ENCODE results near the gene IGSF9.

The IGSF9 gene

DNA sequence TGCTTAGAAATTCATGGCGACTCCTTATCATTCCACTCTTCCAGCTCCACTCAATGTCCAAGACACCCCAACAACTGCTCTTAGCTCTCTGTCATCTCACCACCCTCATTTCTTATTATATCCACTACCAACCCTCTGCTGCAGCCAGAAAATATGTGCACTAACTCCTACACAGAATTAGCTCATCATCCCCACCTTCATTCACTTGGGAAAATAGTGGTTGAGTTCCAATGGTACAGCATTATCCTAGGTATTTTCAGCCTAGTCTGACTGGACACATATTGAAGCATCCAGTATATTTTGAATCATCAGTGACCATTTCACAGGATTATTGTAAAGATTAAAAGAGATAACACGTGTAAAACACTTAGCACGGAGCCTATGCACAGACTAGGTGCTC is 66.3 kb downstream of the IGSF9 start:
- Histone ChIP-seq H3K9me2 (replicated peaks; ENCODE audit: insufficient read depth, low read length) (no peaks in the 10 kb centered on the region), H3K79me2 (ENCODE audit: low read length) (no peaks in the 10 kb centered on the region), H2AFZ (ENCODE audit: low read length) (no peak overlapping the region), H3K9me3 (replicated peaks; ENCODE audit: insufficient read depth, low read length) (no peaks in the 10 kb centered on the region), H3K4me2 (ENCODE audit: low read depth, low read length) (no peak overlapping the region), H3F3A (ENCODE audit: insufficient read depth, low read length) (peaks cover 17% of the 10 kb centered on the region), H3K27me3 (replicated peaks; ENCODE audit: insufficient read depth, low read length) (no peaks in the 10 kb centered on the region), H3K27ac (ENCODE audit: low read length) (no peak overlapping the region), H4K20me1 (ENCODE audit: insufficient read depth, low read length) (no peaks in the 10 kb centered on the region), H3K36me3 (replicated peaks; ENCODE audit: insufficient read depth, low read length) (no peaks in the 10 kb centered on the region), H3K4me1 (ENCODE audit: low read length) (peaks cover 30% of the 10 kb centered on the region), H3K9ac (ENCODE audit: low read length) (no peak overlapping the region), H3K4me3 (ENCODE audit: low read length) (no peak overlapping the region)
- no peak for DNase-seq
- TF ChIP-seq EZH2 (optimal IDR thresholded peaks at IDR 0.05; ENCODE audit: low read depth, low read length), result no peak
- TF ChIP-seq EZH2phosphoT487 (IDR thresholded peaks at IDR 0.05; ENCODE audit: low read length), result no peak
- TF ChIP-seq, protein P1, sequence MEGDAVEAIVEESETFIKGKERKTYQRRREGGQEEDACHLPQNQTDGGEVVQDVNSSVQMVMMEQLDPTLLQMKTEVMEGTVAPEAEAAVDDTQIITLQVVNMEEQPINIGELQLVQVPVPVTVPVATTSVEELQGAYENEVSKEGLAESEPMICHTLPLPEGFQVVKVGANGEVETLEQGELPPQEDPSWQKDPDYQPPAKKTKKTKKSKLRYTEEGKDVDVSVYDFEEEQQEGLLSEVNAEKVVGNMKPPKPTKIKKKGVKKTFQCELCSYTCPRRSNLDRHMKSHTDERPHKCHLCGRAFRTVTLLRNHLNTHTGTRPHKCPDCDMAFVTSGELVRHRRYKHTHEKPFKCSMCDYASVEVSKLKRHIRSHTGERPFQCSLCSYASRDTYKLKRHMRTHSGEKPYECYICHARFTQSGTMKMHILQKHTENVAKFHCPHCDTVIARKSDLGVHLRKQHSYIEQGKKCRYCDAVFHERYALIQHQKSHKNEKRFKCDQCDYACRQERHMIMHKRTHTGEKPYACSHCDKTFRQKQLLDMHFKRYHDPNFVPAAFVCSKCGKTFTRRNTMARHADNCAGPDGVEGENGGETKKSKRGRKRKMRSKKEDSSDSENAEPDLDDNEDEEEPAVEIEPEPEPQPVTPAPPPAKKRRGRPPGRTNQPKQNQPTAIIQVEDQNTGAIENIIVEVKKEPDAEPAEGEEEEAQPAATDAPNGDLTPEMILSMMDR (IDR thresholded peaks at IDR 0.05; ENCODE audit: low read length), result no peak

DNA sequence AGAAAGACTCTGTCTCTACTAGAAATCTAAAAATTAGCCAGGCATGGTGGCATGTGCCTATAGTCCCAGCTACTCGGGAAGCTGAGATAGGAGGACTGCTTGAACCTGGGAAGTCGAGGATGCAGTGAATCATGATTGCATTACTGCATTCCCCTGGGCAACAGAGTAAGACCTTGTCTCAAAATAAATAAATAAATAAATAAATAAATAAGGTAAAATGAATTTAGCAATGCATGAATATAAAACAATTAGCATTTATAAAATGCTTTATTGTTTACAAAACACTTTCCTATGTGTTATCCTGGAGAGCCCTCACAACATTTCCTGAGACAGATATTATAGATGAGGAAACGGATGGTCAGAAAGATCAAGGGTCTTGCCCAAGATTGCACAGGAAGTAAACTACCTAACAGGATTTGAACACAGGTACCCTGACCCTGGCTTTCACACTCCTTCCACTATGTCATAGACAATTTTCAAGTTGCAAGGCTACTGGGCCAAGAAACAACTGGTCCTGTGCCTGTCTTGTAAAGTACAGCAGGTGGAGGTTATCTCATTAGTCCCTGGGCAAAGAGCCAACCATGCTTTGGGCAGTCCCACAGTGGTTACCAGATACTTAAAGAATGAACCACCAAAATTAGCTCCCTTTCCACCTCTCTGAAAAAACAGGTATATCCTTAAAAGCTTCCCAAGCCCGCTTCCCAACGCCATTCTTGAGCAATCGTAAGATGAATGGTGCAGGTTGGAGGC is 67.5 kb downstream of the IGSF9 start:
- no peak overlapping the region for H2AFZ ChIP-seq (ENCODE audit: low read length)
- H3K4me2 ChIP-seq (ENCODE audit: low read depth, low read length), result no peak overlapping the region
- no peaks in the 10 kb centered on the region for H4K20me1 ChIP-seq (ENCODE audit: insufficient read depth, low read length)
- peaks cover 30% of the 10 kb centered on the region for H3K4me1 ChIP-seq (ENCODE audit: low read length)
- no peaks in the 10 kb centered on the region for H3K79me2 ChIP-seq (ENCODE audit: low read length)
- H3K9me2 ChIP-seq (replicated peaks; ENCODE audit: insufficient read depth, low read length), result no peaks in the 10 kb centered on the region
- no peak overlapping the region for H3K9ac ChIP-seq (ENCODE audit: low read length)
- H3K27me3 ChIP-seq (replicated peaks; ENCODE audit: insufficient read depth, low read length), result no peaks in the 10 kb centered on the region
- H3F3A ChIP-seq (ENCODE audit: insufficient read depth, low read length), result peaks cover 17% of the 10 kb centered on the region
- no peaks in the 10 kb centered on the region for H3K9me3 ChIP-seq (replicated peaks; ENCODE audit: insufficient read depth, low read length)
- no peak overlapping the region for H3K27ac ChIP-seq (ENCODE audit: low read length)
- no peak overlapping the region for H3K4me3 ChIP-seq (ENCODE audit: low read length)
- TF ChIP-seq, protein P1 (IDR thresholded peaks at IDR 0.05; ENCODE audit: low read length), result no peak
- no peak for TF ChIP-seq EZH2 (optimal IDR thresholded peaks at IDR 0.05; ENCODE audit: low read depth, low read length)
- TF ChIP-seq EZH2phosphoT487 (IDR thresholded peaks at IDR 0.05; ENCODE audit: low read length), result no peak
- DNase-seq, result no peak
- no peaks in the 10 kb centered on the region for H3K36me3 ChIP-seq (replicated peaks; ENCODE audit: insufficient read depth, low read length)

All from MM.1S (cell line).